MG63 (cell line): ENCODE data around the gene PC. TPM values are rescaled to one million over a fixed set of nuclear protein-coding genes. Genes with fewer than 3 reads are reported as not detected.

ENCODE experiments used
- total RNA-seq: library from RNA; depleted of rRNA; stranded (reverse); fragments of >200 nt; shearing (Covaris generic); gene quantifications from 2 replicates; pipeline ENCODE4 v1.2.3, GENCODE V29; 2014; ENCODE audit warnings: low replicate concordance; rRNA removed

Gene PC
- total RNA-seq, 1 experiment from 2014 or later, result 13.0 TPM

Other genes starting within 250 kb of the PC start
- 20.0 and 25.8 TPM in 2 replicates for gene SPTBN2, start 229.2 kb downstream of the PC start, total RNA-seq
- gene RCE1, start 114.9 kb downstream of the PC start, total RNA-seq, result 16.4 and 17.2 TPM in 2 replicates
- gene LRFN4, start 101.3 kb downstream of the PC start, total RNA-seq, result 22.4 and 42.8 TPM in 2 replicates
- 0.59 TPM in 1 of 2 replicates, not detected in the other for gene C11orf86, start 16.9 kb upstream of the PC start, total RNA-seq
- gene SYT12, start 64.8 kb upstream of the PC start, total RNA-seq, result 0.54 and 1.2 TPM in 2 replicates
- gene RHOD, start 98.5 kb upstream of the PC start, total RNA-seq, result 27.9 and 85.6 TPM in 2 replicates
- 11.8 and 16.7 TPM in 2 replicates for gene KDM2A, start 160.9 kb upstream of the PC start, total RNA-seq